HepG2 (cell line): ENCODE data around the gene ZNF584. TPM values are rescaled to one million over a fixed set of nuclear protein-coding genes. Genes with fewer than 3 reads are reported as not detected.

Source experiments
- EP300 ChIP-seq, 3 experiments: sonication (generic) in 1 of 3; formaldehyde crosslinking in 1 of 3; IDR thresholded peaks; 2 replicates each; pipeline versions ENCODE4 v1.5.1 to v1.6.1; 2011 to 2020; ENCODE audit warnings: low read depth in 2 of 3, low read length in 2 of 3, borderline replicate concordance in 1 of 3, improper control_type of control experiment in 1 of 3, mild to moderate bottlenecking in 1 of 3, missing genetic modification reagents in 1 of 3, moderate library complexity in 1 of 3
- ESRRA ChIP-seq: sonication (generic); formaldehyde crosslinking; IDR thresholded peaks from 2 replicates; pipeline ENCODE4 v1.5.1; 2020; ENCODE audit warnings: mild to moderate bottlenecking, low read depth, missing genetic modification reagents
- SNAPC2 ChIP-seq: sonication (generic); formaldehyde crosslinking; IDR thresholded peaks from 2 replicates; pipeline ENCODE4 v1.8.1; 2022; ENCODE audit warnings: mild to moderate bottlenecking, missing genetic modification reagents
- SNRNP70 ChIP-seq: fragments of 200-400 bp; formaldehyde crosslinking; IDR thresholded peaks from 2 replicates; pipeline ENCODE4 v1.6.1; 2017; ENCODE audit warnings: mild to moderate bottlenecking, low read depth, low read length, moderate library complexity
- TFDP1 ChIP-seq: IDR thresholded peaks from 2 replicates; pipeline ENCODE4 v1.6.1; 2016; ENCODE audit warnings: missing compliant biosample characterization, missing genetic modification reagents, borderline replicate concordance
- ZKSCAN5 ChIP-seq: sonication (generic); formaldehyde crosslinking; IDR thresholded peaks from 2 replicates; pipeline ENCODE4 v1.5.1; 2020; ENCODE audit warnings: mild to moderate bottlenecking, missing genetic modification reagents
- ZNF281 ChIP-seq: sonication (generic); formaldehyde crosslinking; IDR thresholded peaks from 2 replicates; pipeline ENCODE4 v1.4.0; 2020; ENCODE audit warnings: missing genetic modification reagents, borderline replicate concordance
- ZNF3 ChIP-seq: IDR thresholded peaks from 2 replicates; pipeline ENCODE4 v1.7.0; 2017; ENCODE audit warnings: inconsistent platforms
- ZNF570 ChIP-seq: sonication (generic); formaldehyde crosslinking; IDR thresholded peaks from 2 replicates; pipeline ENCODE4 v1.4.0; 2020; ENCODE audit warnings: mild to moderate bottlenecking, missing genetic modification reagents, borderline replicate concordance
- ZNF614 ChIP-seq: IDR thresholded peaks from 2 replicates; pipeline ENCODE4 v1.6.1; 2018; ENCODE audit warnings: missing biosample characterization, missing genetic modification reagents, inconsistent platforms, borderline replicate concordance
- ZNF776 ChIP-seq: sonication (generic); formaldehyde crosslinking; IDR thresholded peaks from 2 replicates; pipeline ENCODE4 v1.4.0; 2020; ENCODE audit warnings: mild to moderate bottlenecking, missing genetic modification reagents
- polyA plus RNA-seq, 8 experiments: library from polyadenylated mRNA; depleted of rRNA in 3 of 8; stranded (reverse) in 7 of 8; unstranded in 1 of 8; fragments of >200 nt; fragmentation: Illumina TruSeq in 4 of 8; extraction: Trizol in 4 of 8; gene quantifications; 2 replicates each; pipeline versions ENCODE4 v1.2.1 to v1.2.3, GENCODE V29; 2011 to 2016; ENCODE audit warnings: low read depth in 4 of 8, missing spikeins in 1 of 8, mixed read lengths in 1 of 8; ENCODE audit not compliant: insufficient read depth in 1 of 8
- total RNA-seq, 5 experiments: library from RNA; depleted of rRNA; stranded (reverse); fragments of >200 nt; fragmentation: Illumina TruSeq; extraction: Trizol; gene quantifications; 2 replicates each; pipeline ENCODE4 v1.2.3, GENCODE V29; 2016; ENCODE audit warnings: low read depth in 1 of 5
- TF ChIP-seq, protein P1 (sequence below): sonication (generic); formaldehyde crosslinking; IDR thresholded peaks from one replicate; pipeline ENCODE4 v1.5.1; 2020; ENCODE audit warnings: mild to moderate bottlenecking, missing genetic modification reagents; ENCODE audit errors: not compliant biosample characterization
- TF ChIP-seq, protein P2 (sequence below): sonication (generic); formaldehyde crosslinking; IDR thresholded peaks from 2 replicates; pipeline ENCODE4 v1.9.0; 2022; ENCODE audit warnings: low read depth, missing genetic modification reagents

ZNF584 gene
- total and polyA plus RNA-seq, 2 of the 13 experiments (the other 11 are each of a cell fraction or from before 2014, with no cell fraction given) = 2.4 to 7.0 TPM

DNA sequence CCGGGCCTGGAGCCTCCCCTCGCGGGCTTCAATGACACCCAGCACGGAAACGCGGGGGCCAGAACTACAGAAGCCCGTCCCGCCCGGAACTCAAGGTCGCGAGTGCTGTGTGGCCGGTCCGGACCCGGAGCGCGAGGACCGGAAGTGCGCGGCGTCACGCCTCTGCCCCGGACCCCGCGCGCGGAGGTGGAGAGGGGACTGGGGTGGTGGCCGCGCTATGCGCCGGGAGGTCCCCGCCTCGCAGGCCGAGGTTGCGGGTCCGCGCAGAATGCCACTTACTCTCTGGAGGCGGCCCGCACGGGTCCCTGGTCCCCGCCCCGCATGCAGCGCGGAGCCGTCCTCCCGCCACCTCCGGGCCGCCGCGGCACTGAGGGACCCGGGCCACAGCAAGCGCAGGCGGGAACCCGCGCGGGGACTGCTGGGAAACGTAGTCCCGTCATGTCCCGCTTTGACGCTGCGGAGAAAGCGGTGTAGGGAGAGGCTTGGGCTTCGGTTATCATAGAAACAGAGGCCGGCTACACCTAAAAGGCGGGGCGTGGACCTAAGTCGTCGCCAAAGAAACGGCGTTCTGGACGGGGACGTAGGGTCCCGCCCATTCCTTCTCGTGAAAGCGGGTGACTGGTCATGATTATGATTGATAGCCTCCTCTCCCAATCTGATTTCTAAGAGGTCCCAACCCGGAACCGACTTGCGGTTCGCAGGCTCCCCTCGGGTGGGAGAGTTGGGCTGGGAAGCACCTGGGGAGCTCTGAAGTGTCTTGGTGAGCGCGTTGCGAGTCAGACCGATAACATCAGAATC, 27.6 kb upstream of the ZNF584 start, which contains the start of gene ZNF837 (continued):
- TF ChIP-seq SNAPC2 (no peak), EP300 (IDR thresholded peaks at IDR 0.05; ENCODE audit: low read depth in 2 of 2, low read length in 2 of 2) (peak in 1 of 2 experiments; percentile 53; a peak in 1 of 4 replicates), EP300 (CRISPR knock-in tag; IDR thresholded peaks at IDR 0.05; ENCODE audit: borderline replicate concordance) (0 out of 2 replicates have a peak, but pooled peaks have one; percentile 15), ZNF281 (CRISPR knock-in tag) (peak; percentile 48; the same call in 1 of the 2 replicates), ZNF3 (CRISPR knock-in tag) (no peak), ZNF614 (CRISPR knock-in tag) (peak; percentile 90; the same call in 1 of the 2 replicates), ESRRA (CRISPR knock-in tag) (peak; percentile 20; the same call in 1 of the 2 replicates), SNRNP70 (no peak), TFDP1 (CRISPR knock-in tag) (peak; percentile 88), ZKSCAN5 (no peak), ZNF776 (CRISPR knock-in tag) (no peak; the same call in 1 of the 2 replicates), ZNF570 (CRISPR knock-in tag) (0 out of 2 replicates have a peak, but pooled peaks have one; percentile 71)
- TF ChIP-seq, protein P1, sequence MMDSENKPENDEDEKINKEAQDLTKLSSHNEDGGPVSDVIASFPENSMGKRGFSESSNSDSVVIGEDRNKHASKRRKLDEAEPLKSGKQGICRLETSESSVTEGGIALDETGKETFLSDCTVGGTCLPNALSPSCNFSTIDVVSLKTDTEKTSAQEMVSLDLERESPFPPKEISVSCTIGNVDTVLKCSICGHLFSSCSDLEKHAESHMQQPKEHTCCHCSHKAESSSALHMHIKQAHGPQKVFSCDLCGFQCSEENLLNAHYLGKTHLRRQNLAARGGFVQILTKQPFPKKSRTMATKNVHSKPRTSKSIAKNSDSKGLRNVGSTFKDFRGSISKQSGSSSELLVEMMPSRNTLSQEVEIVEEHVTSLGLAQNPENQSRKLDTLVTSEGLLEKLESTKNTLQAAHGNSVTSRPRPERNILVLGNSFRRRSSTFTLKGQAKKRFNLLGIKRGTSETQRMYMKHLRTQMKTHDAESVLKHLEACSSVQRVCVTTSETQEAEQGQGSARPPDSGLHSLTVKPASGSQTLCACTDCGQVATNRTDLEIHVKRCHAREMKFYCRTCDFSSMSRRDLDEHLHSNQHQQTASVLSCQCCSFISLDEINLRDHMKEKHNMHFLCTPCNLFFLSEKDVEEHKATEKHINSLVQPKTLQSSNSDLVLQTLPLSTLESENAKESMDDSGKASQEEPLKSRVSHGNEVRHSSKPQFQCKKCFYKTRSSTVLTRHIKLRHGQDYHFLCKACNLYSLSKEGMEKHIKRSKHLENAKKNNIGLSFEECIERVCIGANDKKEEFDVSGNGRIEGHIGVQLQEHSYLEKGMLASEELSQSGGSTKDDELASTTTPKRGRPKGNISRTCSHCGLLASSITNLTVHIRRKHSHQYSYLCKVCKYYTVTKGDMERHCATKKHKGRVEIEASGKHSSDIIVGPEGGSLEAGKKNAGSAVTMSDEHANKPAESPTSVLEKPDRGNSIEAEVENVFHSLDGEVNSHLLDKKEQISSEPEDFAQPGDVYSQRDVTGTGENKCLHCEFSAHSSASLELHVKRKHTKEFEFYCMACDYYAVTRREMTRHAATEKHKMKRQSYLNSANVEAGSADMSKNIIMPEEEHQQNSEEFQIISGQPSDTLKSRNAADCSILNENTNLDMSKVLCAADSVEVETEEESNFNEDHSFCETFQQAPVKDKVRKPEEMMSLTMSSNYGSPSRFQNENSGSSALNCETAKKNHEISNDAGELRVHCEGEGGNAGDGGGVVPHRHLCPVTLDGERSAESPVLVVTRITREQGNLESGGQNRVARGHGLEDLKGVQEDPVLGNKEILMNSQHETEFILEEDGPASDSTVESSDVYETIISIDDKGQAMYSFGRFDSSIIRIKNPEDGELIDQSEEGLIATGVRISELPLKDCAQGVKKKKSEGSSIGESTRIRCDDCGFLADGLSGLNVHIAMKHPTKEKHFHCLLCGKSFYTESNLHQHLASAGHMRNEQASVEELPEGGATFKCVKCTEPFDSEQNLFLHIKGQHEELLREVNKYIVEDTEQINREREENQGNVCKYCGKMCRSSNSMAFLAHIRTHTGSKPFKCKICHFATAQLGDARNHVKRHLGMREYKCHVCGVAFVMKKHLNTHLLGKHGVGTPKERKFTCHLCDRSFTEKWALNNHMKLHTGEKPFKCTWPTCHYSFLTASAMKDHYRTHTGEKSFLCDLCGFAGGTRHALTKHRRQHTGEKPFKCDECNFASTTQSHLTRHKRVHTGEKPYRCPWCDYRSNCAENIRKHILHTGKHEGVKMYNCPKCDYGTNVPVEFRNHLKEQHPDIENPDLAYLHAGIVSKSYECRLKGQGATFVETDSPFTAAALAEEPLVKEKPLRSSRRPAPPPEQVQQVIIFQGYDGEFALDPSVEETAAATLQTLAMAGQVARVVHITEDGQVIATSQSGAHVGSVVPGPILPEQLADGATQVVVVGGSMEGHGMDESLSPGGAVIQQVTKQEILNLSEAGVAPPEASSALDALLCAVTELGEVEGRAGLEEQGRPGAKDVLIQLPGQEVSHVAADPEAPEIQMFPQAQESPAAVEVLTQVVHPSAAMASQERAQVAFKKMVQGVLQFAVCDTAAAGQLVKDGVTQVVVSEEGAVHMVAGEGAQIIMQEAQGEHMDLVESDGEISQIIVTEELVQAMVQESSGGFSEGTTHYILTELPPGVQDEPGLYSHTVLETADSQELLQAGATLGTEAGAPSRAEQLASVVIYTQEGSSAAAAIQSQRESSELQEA (CRISPR knock-in tag) = no peak
- TF ChIP-seq, protein P2, sequence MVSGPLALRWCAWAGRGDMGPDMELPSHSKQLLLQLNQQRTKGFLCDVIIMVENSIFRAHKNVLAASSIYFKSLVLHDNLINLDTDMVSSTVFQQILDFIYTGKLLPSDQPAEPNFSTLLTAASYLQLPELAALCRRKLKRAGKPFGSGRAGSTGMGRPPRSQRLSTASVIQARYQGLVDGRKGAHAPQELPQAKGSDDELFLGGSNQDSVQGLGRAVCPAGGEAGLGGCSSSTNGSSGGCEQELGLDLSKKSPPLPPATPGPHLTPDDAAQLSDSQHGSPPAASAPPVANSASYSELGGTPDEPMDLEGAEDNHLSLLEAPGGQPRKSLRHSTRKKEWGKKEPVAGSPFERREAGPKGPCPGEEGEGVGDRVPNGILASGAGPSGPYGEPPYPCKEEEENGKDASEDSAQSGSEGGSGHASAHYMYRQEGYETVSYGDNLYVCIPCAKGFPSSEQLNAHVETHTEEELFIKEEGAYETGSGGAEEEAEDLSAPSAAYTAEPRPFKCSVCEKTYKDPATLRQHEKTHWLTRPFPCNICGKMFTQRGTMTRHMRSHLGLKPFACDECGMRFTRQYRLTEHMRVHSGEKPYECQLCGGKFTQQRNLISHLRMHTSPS (CRISPR knock-in tag) = no peak
